Skeletal muscle tissue (tissue), 4 donors: ENCODE results near the gene CHCHD4. TPM values are rescaled to one million over a fixed set of nuclear protein-coding genes. Genes with fewer than 3 reads are reported as not detected.
"Not testable (repeated sequence)": the region's sequence is repeated elsewhere in the genome, so short reads cannot be mapped to it uniquely, and the experiment has no call there.

Source experiments
- H3K27ac ChIP-seq: one replicate; pipeline ENCODE4 v1.7.0; 2013; ENCODE audit warnings: mild to moderate bottlenecking, low read depth, low read length, inconsistent platforms
- H3K27me3 ChIP-seq, 3 donors: one replicate each; pipeline ENCODE4 v1.7.0; 2013; ENCODE audit warnings: low read length in 3 of 3; ENCODE audit not compliant: control insufficient read depth in 3 of 3, insufficient read depth in 3 of 3
- H3K36me3 ChIP-seq, 3 donors: one replicate each; pipeline ENCODE4 v1.7.0; 2013; ENCODE audit warnings: low read length in 3 of 3; ENCODE audit not compliant: control insufficient read depth in 3 of 3, insufficient read depth in 3 of 3
- H3K4me1 ChIP-seq, 3 donors: one replicate each; pipeline ENCODE4 v1.7.0; 2013; ENCODE audit warnings: low read length in 3 of 3, mild to moderate bottlenecking in 3 of 3; ENCODE audit not compliant: control insufficient read depth in 3 of 3, insufficient read depth in 3 of 3
- H3K4me3 ChIP-seq, 3 donors: one replicate each; pipeline ENCODE4 v1.7.0; 2013; ENCODE audit warnings: low read length in 3 of 3
- H3K9ac ChIP-seq, 3 donors: one replicate each; pipeline ENCODE4 v1.7.0; 2013; ENCODE audit warnings: low read length in 3 of 3, mild to moderate bottlenecking in 3 of 3, moderate library complexity in 2 of 3, low read depth in 1 of 3
- H3K9me3 ChIP-seq, 3 donors: one replicate each; pipeline ENCODE4 v1.7.0; 2013; ENCODE audit warnings: low read length in 3 of 3; ENCODE audit not compliant: control insufficient read depth in 3 of 3
- total RNA-seq: library from RNA; depleted of rRNA; stranded (reverse); fragments of >200 nt; gene quantifications from one replicate; pipeline ENCODE4 v1.2.3, GENCODE V29; 2014
- donor health status: Osteomylitis.

Gene CHCHD4
- total RNA-seq, 1 donor from 2014 or later: 12.5 TPM

DNA sequence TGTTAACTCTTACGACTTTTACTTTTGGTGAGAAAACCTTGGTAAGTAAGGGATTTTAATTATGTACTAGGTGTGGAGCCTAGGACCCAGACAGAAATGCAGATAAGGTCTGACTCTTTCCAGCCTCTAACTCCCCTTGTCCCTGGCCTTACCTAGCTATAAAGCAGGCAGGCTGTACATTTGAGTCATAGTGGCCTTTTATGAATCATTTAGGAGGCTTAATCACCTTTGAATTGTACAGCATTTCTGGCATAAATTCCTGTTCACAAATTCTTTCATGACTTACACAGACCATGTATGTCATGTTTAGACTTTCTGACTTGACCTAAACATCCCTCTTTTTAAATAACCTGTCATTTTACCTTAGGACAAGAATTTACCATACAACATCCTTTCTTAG is 47.4 kb downstream of the CHCHD4 start:
- Histone ChIP-seq H3K27ac (no peak overlapping the region), H3K27me3 (no peaks in the 10 kb centered on the region), H3K4me3 (no peak overlapping the region), H3K9ac (no peak overlapping the region), H3K36me3 (no peaks in the 10 kb centered on the region), H3K9me3 (no peaks in the 10 kb centered on the region), H3K4me1 (no peaks in the 10 kb centered on the region)

GRCh38 chr3:14075233-14075632 is 49.4 kb downstream of the CHCHD4 start:
- not testable (repeated sequence) for H3K27ac ChIP-seq, H3K36me3 ChIP-seq, H3K4me1 ChIP-seq, H3K27me3 ChIP-seq, H3K9ac ChIP-seq, H3K9me3 ChIP-seq, H3K4me3 ChIP-seq

DNA sequence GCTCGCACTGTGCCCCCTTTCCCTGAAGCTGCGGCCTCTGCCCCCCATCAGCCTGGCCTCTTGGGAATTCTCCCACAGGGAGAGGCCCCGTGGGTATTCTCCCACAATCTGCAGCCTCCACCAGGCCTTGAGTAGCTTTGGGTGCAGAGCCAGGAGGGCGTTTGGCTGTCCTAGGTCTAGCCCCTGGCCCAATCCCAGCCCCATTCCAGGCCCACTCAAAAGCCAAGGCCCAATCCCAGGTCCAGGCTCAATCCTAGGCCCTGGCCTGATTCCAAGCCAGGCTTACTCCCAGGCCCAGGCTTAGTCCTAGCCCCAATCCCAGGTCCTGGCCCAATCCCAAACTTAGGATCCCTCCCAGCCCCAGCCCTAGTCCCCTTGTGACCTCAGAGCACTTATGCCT is 59.8 kb downstream of the CHCHD4 start:
- no peak overlapping the region for H3K9ac ChIP-seq
- peaks cover 0 to 3% (median 0%) of the 10 kb centered on the region in 3 donors for H3K27me3 ChIP-seq
- H3K36me3 ChIP-seq: no peaks in the 10 kb centered on the region
- no peaks in the 10 kb centered on the region for H3K4me1 ChIP-seq
- H3K9me3 ChIP-seq: no peaks in the 10 kb centered on the region
- no peak overlapping the region for H3K4me3 ChIP-seq
- H3K27ac ChIP-seq: no peak overlapping the region

- Histone ChIP-seq H3K4me3 (no peak overlapping the region), H3K27me3 (peaks cover 0 to 3% (median 0%) of the 10 kb centered on the region in 3 donors), H3K36me3 (no peaks in the 10 kb centered on the region), H3K4me1 (no peaks in the 10 kb centered on the region), H3K9me3 (no peaks in the 10 kb centered on the region), H3K27ac (no peak overlapping the region), H3K9ac (no peak overlapping the region)
Measured at GRCh38 chr3:14063152-14063551, 61.5 kb downstream of the CHCHD4 start.

Other genes with a start within 250 kb of the CHCHD4 start
- gene WNT7A, start 244.8 kb downstream of the CHCHD4 start, total RNA-seq: not detected
- 39.7 TPM for gene TMEM43, start 182 bp upstream of the CHCHD4 start, total RNA-seq
- gene XPC, start 53.7 kb upstream of the CHCHD4 start, total RNA-seq: 14.6 TPM
- gene LSM3, start 53.9 kb upstream of the CHCHD4 start, total RNA-seq: 14.6 TPM